NB4 (cell line): Measurements from ENCODE around the gene ZNF460.

ENCODE experiments used
- DNase-seq: peaks from one replicate; pipeline ENCODE4 v3.0.0; 2010; ENCODE audit warnings: low read depth
- H3K4me3 ChIP-seq: one replicate; pipeline ENCODE4 v1.5.1; 2011; ENCODE audit warnings: mild to moderate bottlenecking, low read depth, low read length, moderate library complexity
- MYC ChIP-seq: IDR thresholded peaks from 2 replicates; pipeline ENCODE4 v1.6.1; 2011; ENCODE audit warnings: low read depth, low read length
- POLR2A ChIP-seq: IDR thresholded peaks from 2 replicates; pipeline ENCODE4 v1.6.1; 2011; ENCODE audit warnings: mild to moderate bottlenecking; ENCODE audit not compliant: insufficient read length; ENCODE audit errors: extremely low read depth
- TF ChIP-seq, protein P1 (sequence below): IDR thresholded peaks from 2 replicates; pipeline ENCODE4 v1.6.1; 2011; ENCODE audit warnings: low read depth, low read length
- TF ChIP-seq, protein P2 (sequence below): IDR thresholded peaks from one replicate; pipeline ENCODE4 v1.5.1; 2012; ENCODE audit warnings: low read depth, low read length

The ZNF460 gene

DNA sequence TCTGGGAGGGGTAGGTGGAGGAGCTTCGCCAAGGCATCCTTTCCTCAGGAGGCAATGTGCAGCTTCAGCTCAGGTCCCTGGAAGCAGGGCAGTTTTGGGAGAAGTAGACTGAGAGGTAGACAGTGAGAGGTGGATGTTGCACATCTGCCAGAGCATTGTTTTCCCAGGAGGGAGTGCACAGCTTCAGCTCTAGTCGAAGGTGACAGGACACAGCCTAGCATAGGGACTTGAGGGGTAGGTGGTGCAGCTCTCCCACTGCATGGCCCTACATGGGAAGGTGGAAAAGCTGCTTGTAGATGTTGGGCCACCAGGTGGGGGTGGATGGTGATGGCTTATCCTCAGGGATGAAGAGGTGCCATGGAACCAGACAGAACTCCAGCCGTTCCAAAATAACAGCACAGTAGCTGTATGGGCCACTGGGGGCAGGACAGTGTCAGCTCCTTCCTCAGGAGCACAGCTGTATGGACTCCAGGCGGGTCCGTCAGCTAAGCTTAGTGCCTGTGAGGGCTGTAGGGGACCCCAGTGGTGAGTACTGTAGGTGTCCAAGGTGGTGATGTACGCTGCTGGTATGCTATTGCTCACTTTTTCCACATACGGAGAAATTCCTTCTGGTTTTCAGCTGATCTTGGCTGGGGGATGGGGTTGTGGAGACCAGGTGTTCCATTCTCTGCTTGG lies 22.6 kb downstream of the ZNF460 start:
- DNase-seq = no peak
- TF ChIP-seq MYC (no peak), POLR2A (no peak)
- TF ChIP-seq, protein P1, sequence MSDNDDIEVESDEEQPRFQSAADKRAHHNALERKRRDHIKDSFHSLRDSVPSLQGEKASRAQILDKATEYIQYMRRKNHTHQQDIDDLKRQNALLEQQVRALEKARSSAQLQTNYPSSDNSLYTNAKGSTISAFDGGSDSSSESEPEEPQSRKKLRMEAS = no peak
- TF ChIP-seq, protein P2, sequence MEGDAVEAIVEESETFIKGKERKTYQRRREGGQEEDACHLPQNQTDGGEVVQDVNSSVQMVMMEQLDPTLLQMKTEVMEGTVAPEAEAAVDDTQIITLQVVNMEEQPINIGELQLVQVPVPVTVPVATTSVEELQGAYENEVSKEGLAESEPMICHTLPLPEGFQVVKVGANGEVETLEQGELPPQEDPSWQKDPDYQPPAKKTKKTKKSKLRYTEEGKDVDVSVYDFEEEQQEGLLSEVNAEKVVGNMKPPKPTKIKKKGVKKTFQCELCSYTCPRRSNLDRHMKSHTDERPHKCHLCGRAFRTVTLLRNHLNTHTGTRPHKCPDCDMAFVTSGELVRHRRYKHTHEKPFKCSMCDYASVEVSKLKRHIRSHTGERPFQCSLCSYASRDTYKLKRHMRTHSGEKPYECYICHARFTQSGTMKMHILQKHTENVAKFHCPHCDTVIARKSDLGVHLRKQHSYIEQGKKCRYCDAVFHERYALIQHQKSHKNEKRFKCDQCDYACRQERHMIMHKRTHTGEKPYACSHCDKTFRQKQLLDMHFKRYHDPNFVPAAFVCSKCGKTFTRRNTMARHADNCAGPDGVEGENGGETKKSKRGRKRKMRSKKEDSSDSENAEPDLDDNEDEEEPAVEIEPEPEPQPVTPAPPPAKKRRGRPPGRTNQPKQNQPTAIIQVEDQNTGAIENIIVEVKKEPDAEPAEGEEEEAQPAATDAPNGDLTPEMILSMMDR = no peak

DNA sequence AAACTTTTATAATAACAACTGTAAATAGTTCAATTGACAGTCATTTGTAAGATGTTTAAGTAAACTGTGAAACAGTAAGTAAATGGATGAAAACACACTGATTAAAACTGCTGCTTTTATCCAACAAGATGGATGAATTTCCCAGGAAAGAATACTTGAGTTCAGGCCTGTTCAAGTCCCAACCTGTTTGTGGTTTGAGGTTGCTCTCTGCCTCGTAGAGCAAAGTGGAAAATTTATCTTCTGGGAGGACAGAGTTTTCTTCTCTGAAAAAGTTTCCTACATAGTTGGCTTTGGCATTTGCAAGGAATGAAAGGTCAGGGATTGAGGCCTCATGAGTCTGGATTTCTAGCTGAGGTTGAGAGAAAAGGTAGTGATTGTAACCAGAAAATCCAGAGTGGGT lies 24.8 kb downstream of the ZNF460 start:
- TF ChIP-seq, protein P1 = no peak
- TF ChIP-seq POLR2A = no peak
- DNase-seq = no peak
- H3K4me3 ChIP-seq = no peak overlapping the region

More for the DNA sequence above, 22.6 kb downstream of the ZNF460 start:
- H3K4me3 ChIP-seq = no peak overlapping the region

DNA sequence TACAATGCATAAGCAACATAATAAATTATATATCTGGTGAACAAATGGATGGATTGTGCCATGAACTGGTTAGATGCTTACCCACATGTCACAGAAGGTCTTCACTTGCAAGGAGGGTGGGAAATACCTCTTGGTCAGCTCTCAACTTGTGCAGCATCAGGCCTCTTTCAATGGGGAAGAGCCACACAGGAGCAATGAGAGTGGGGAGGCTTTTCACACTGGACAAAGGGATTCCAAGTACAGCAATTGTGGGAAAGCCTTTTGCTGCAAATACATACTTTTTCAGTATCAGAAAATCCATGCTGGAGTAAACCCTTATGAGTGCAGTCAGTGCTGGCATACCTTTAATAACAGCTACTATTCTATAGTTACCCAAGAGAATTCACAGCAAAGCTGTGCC lies 28.2 kb downstream of the ZNF460 start:
- TF ChIP-seq MYC (no peak), POLR2A (no peak)
- TF ChIP-seq, protein P2 = no peak
- TF ChIP-seq, protein P1 = no peak
- no peak overlapping the region for H3K4me3 ChIP-seq
- DNase-seq = no peak

DNA sequence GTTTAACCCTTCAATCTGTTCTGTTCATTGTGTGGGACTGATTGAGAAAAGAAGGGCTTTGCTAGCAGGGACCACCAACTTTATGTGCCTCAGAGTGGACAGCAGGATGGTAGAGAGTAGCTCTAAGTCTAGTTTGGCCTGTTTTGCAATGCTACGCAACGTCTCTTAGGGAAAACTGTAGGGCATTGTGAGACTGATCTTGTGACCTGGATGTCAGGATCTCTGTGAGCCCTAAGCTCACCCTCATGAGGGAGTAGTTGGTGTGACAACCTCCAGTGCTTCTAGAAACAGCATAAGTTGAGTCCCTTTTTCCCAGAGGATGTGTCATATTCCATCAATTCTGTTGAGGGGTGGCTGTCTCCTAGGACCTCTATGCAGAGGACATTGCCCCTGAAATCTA lies 30.5 kb downstream of the ZNF460 start:
- H3K4me3 ChIP-seq = no peak overlapping the region
- TF ChIP-seq POLR2A = no peak
- TF ChIP-seq, protein P2 = no peak
- no peak for TF ChIP-seq MYC
- TF ChIP-seq, protein P1 = no peak
- DNase-seq = no peak

DNA sequence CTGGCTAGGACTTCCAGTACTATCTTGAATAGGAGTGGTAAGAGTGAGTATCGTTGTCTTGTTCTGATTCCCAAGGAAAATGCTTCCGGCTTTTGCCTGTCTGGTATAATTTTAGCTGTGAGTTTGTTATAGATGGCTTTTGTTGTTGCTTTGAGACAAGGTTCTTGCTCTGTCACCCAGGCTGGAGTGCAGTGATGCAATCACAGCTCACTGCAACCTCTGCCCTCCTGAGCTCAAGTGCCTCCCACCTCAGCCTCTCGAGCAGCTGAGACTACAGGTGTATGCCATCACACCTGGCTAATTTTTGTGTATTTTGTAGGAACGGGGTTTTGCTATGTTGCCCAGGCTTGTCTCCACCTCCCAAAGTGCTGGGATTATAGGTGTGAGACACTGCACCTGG lies 33.9 kb downstream of the ZNF460 start:
- DNase-seq = no peak
- TF ChIP-seq, protein P1 = no peak
- TF ChIP-seq MYC (no peak), POLR2A (no peak)
- TF ChIP-seq, protein P2 = no peak
- no peak overlapping the region for H3K4me3 ChIP-seq

DNA sequence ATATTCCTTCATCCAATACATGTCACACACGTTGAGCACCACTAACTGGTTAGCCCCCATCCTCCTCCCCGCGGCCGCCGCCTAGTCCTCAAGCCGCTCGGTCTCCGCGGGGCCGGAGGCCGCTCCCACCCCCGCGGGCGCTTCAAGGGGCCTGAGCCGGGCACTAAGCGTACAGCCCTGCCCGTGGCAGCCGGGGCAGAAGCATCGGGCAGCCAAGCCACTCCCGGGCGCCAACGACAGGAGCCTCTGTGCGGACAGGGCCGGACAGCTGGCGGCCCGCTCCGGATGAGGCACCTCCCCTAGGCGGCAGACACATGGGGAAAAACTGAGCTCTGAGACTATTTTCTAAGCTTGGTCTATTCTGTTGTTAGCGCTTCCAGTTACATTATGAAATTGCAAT lies 37.2 kb downstream of the ZNF460 start:
- H3K4me3 ChIP-seq = no peak overlapping the region
- TF ChIP-seq, protein P2 = no peak
- TF ChIP-seq MYC = no peak
- TF ChIP-seq, protein P1 = no peak
- no peak for TF ChIP-seq POLR2A
- no peak for DNase-seq
